ENCODE measurements around the gene TMEM184B.

Gene TMEM184B

DNA sequence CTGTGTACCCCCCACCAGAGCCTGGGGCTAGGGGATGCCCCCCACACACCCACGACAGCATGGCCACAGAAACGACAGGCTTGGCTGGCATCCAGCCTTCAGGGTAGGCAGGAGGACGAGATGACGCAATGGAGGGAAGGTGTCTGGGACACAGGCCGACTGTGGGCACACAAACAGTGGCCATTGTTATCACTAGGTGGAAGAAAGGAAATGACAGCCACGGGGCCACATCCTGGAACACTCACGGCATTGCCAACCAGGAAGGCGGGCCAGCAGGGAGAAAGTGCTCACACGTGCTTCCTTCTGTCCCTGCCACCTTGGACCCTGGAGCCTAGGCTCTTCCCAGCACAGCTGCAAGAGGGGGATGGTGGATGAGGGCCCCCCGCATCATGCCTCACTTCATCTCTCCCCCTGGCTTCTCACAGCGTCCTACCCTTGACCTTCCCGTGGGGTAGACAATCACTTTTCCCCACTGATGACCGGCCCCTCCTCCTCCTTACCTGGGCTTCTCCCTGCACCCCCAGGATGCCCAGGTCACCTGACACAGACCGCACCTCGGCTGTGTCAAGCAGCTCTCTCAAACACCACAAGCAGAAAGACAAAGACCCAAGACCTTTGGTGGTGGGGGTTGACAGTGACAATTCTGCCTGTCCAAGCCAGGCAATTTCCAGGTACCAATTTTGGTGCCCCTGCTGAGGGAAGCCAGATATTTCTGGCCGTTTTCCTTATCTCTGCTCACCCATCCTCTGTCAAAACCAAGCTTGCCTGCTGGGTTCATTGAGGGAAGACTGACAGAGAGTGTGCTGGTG, 99.8 kb downstream of the TMEM184B start:
- Histone ChIP-seq H3K4me3 (ENCODE audit: insufficient read length, low read depth) (no peak overlapping the region), H3K9ac (ENCODE audit: insufficient read length, low read depth) (no peak overlapping the region), H3K27me3 (ENCODE audit: insufficient read depth, insufficient read length) (no peaks in the 10 kb centered on the region), H3K9me3 (ENCODE audit: insufficient read depth, low read length) (no peaks in the 10 kb centered on the region), H3K4me1 (ENCODE audit: insufficient read depth, insufficient read length) (peaks cover 6% of the 10 kb centered on the region), H3K36me3 (ENCODE audit: insufficient read depth, insufficient read length, low read length) (peaks cover 3% of the 10 kb centered on the region)
- DNase-seq (ENCODE audit: low read depth, low spot score) = no peak
- TF ChIP-seq SUZ12 (IDR thresholded peaks at IDR 0.05; ENCODE audit: extremely low read depth, insufficient read depth, insufficient read length) = no peak
- TF ChIP-seq YY1 (IDR thresholded peaks at IDR 0.05; ENCODE audit: insufficient read depth, insufficient read length) = no peak
- no peak for TF ChIP-seq ZNF274 (IDR thresholded peaks at IDR 0.05; ENCODE audit: low read depth, low read length)

DNA sequence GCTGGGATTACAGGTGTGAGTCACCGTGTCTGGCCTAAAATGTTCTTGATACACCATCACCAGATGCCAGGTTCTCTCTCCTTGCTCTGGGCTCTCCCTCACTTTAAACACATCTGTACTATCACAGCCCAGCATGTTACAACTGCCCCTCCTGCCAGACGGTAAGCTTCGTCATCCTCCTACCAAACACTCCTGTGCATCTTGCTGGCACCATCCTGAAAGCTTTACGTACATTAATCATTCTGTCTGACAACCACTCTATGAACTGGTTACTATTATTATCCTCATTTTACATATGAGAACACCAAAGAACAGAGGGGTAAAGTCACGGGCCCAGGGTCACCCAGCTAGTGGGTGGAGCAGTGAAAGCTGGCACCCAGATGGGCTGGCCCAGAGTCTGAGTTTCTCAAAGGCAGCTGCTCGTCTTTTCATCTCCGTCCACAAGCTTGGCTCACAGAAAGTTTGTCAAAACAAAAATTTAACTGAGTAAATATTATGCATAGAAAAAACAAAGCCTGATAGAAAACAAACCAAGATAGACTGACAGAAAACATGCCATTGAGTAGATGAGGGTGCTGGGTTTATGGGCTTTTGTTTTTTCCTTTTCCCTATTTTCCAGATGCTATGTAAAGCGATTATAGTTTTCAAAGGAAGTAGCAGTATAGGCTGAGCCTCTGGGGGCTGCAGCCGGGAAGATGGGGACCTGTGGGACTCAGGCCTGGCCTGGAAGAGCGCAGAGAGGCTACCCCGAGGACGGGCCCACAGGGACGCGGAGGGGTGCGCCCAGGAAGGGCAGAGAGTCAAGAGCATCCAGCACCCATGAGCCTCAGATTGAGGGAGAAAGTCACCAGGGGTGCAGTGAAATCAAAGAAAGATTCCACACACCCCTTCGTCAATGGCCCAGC, 100.6 kb downstream of the TMEM184B start:
- Histone ChIP-seq H3K36me3 (ENCODE audit: insufficient read depth, insufficient read length, low read length) (peaks cover 9% of the 10 kb centered on the region), H3K4me1 (ENCODE audit: insufficient read depth, insufficient read length) (peaks cover 6% of the 10 kb centered on the region), H3K9me3 (ENCODE audit: insufficient read depth, low read length) (no peaks in the 10 kb centered on the region), H3K4me3 (ENCODE audit: insufficient read length, low read depth) (no peak overlapping the region), H3K9ac (ENCODE audit: insufficient read length, low read depth) (no peak overlapping the region), H3K27me3 (ENCODE audit: insufficient read depth, insufficient read length) (no peaks in the 10 kb centered on the region)
- DNase-seq (ENCODE audit: low read depth, low spot score) = no peak
- no peak for TF ChIP-seq YY1 (IDR thresholded peaks at IDR 0.05; ENCODE audit: insufficient read depth, insufficient read length)
- no peak for TF ChIP-seq ZNF274 (IDR thresholded peaks at IDR 0.05; ENCODE audit: low read depth, low read length)
- no peak for TF ChIP-seq SUZ12 (IDR thresholded peaks at IDR 0.05; ENCODE audit: extremely low read depth, insufficient read depth, insufficient read length)

DNA sequence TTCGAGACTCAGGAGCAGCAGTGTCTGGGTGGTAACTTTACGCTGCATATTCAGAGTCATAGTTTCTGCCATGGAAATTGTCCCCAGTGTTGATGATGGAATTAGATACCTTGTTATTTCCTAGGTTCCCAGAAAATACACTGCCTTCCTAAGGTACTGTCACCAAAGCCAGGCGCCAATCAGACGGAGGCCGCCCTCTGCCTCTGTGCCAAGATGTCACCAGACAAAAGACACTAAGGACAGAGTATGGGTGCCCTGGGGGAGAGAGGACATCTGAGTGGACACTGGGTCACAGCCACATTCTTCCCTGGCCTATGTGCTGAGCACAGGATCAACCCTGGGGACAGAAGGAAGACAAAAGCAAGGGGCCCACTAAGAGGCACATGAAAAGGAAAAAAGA, 102.3 kb downstream of the TMEM184B start:
- Histone ChIP-seq H3K27me3 (ENCODE audit: insufficient read depth, insufficient read length) (no peaks in the 10 kb centered on the region), H3K36me3 (ENCODE audit: insufficient read depth, insufficient read length, low read length) (peaks cover 9% of the 10 kb centered on the region), H3K4me3 (ENCODE audit: insufficient read length, low read depth) (no peak overlapping the region), H3K9ac (ENCODE audit: insufficient read length, low read depth) (no peak overlapping the region), H3K9me3 (ENCODE audit: insufficient read depth, low read length) (no peaks in the 10 kb centered on the region), H3K4me1 (ENCODE audit: insufficient read depth, insufficient read length) (peaks cover 3% of the 10 kb centered on the region)
- DNase-seq (ENCODE audit: low read depth, low spot score) = no peak
- TF ChIP-seq ZNF274 (IDR thresholded peaks at IDR 0.05; ENCODE audit: low read depth, low read length) (no peak), SUZ12 (IDR thresholded peaks at IDR 0.05; ENCODE audit: extremely low read depth, insufficient read depth, insufficient read length) (no peak), YY1 (IDR thresholded peaks at IDR 0.05; ENCODE audit: insufficient read depth, insufficient read length) (no peak)

All from NT2/D1 (cell line).